Fibroblast of lung (primary cell): ENCODE results near the gene COL15A1. TPM values are rescaled to one million over a fixed set of nuclear protein-coding genes. Genes with fewer than 3 reads are reported as not detected.

Experiments used
- DNase-seq, 2 donors: peaks; one replicate each; pipeline versions ENCODE4 v3.0.0 to v3.0.0-alpha.2; 2010; ENCODE audit warnings: low read depth in 2 of 2
- H2AFZ ChIP-seq: 2 replicates; pipeline ENCODE4 v1.5.1; 2012; ENCODE audit warnings: low read length, control low read depth, inconsistent platforms
- H3K27ac ChIP-seq: 2 replicates; pipeline ENCODE4 v1.5.1; 2011; ENCODE audit warnings: low read length, control low read depth; ENCODE audit not compliant: insufficient read depth
- H3K27me3 ChIP-seq: 2 replicates; pipeline ENCODE4 v1.5.1; 2011; ENCODE audit warnings: mild to moderate bottlenecking, low read length; ENCODE audit not compliant: control insufficient read depth, insufficient read depth
- H3K36me3 ChIP-seq: 2 replicates; pipeline ENCODE4 v1.5.1; 2011; ENCODE audit warnings: low read length; ENCODE audit not compliant: control insufficient read depth, insufficient read depth
- H3K4me1 ChIP-seq: 2 replicates; pipeline ENCODE4 v1.5.1; 2011; ENCODE audit warnings: low read length; ENCODE audit not compliant: control insufficient read depth, insufficient read depth; ENCODE audit errors: extremely low read depth
- H3K4me2 ChIP-seq: 2 replicates; pipeline ENCODE4 v1.5.1; 2011; ENCODE audit warnings: low read length, control low read depth; ENCODE audit not compliant: insufficient read depth; ENCODE audit errors: extremely low read depth
- H3K4me3 ChIP-seq, 4 experiments: fragments of 200-600 bp in 1 of 4; sonication (generic) in 1 of 4; replicated peaks in 1 of 4; 2 replicates each; pipeline ENCODE4 v1.5.1; 2011 to 2016; ENCODE audit warnings: low read length in 4 of 4, low read depth in 3 of 4, mild to moderate bottlenecking in 3 of 4, control low read depth in 2 of 4, inconsistent platforms in 1 of 4, mixed read lengths in 1 of 4; ENCODE audit not compliant: insufficient read depth in 1 of 4; ENCODE audit errors: control extremely low read depth in 1 of 4
- H3K79me2 ChIP-seq: 2 replicates; pipeline ENCODE4 v1.5.1; 2012; ENCODE audit warnings: mild to moderate bottlenecking, low read length, inconsistent platforms; ENCODE audit not compliant: control insufficient read depth, insufficient read depth
- H3K9ac ChIP-seq: 2 replicates; pipeline ENCODE4 v1.5.1; 2011; ENCODE audit warnings: mild to moderate bottlenecking, low read length, control low read depth; ENCODE audit not compliant: insufficient read depth
- H3K9me3 ChIP-seq: 2 replicates; pipeline ENCODE4 v1.5.1; 2012; ENCODE audit warnings: low read depth, low read length; ENCODE audit not compliant: control insufficient read depth, insufficient read depth
- H4K20me1 ChIP-seq: 2 replicates; pipeline ENCODE4 v1.5.1; 2011; ENCODE audit warnings: low read length; ENCODE audit not compliant: control insufficient read depth, insufficient read depth; ENCODE audit errors: extremely low read depth
- EZH2 ChIP-seq: IDR thresholded peaks from 2 replicates; pipeline ENCODE4 v1.5.1; 2012; ENCODE audit warnings: low read length, control low read depth, mild to moderate bottlenecking; ENCODE audit errors: missing control alignments
- polyA plus RNA-seq, 2 donors: library from polyadenylated mRNA; depleted of rRNA in 1 of 2; stranded (reverse) in 1 of 2; unstranded in 1 of 2; fragments of >200 nt; gene quantifications; 2 replicates each; pipeline ENCODE4 v1.2.1, GENCODE V29; 2011 to 2012; ENCODE audit warnings: missing spikeins in 1 of 2
- total RNA-seq: library from RNA; depleted of rRNA; stranded (reverse); fragments of >200 nt; gene quantifications from 2 replicates; pipeline ENCODE4 v1.2.1, GENCODE V29; 2014
- TF ChIP-seq, protein P1 (sequence below), 2 donors: IDR thresholded peaks in 1 of 2; conservative IDR thresholded peaks in 1 of 2; 1 replicate in 1 of 2; 2 replicates in 1 of 2; pipeline ENCODE4 v1.5.1; 2011 to 2012; ENCODE audit warnings: low read length in 2 of 2, control low read depth in 1 of 2, inconsistent platforms in 1 of 2, low read depth in 1 of 2, mild to moderate bottlenecking in 1 of 2

The COL15A1 gene
- total and polyA plus RNA-seq, 2 donors (not counting 1 experiment from before 2014, with no cell fraction given): 13.3 to 41.0 TPM

DNA sequence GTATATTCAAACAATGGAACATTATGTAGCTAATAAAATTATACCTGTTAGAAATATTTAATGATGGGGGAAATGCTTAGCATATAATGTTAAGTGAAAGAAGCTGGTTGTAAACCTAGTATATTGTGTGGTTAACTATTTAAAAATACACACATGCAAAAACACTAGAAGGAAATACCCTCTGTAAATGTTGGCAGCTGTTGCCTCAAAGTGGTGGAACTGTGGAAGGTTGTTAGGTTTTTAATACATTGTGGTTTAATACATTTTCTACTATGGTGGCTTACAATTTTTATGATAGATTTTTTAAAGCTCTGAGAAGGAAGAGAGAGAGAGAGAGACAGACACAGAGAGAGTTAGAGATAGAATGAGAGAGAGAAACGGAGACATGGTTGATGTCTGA, 74.9 kb downstream of the COL15A1 start:
- no peaks in the 10 kb centered on the region for H4K20me1 ChIP-seq
- no peaks in the 10 kb centered on the region for H3K79me2 ChIP-seq
- no peaks in the 10 kb centered on the region for H3K36me3 ChIP-seq
- TF ChIP-seq EZH2: no peak
- TF ChIP-seq, protein P1, sequence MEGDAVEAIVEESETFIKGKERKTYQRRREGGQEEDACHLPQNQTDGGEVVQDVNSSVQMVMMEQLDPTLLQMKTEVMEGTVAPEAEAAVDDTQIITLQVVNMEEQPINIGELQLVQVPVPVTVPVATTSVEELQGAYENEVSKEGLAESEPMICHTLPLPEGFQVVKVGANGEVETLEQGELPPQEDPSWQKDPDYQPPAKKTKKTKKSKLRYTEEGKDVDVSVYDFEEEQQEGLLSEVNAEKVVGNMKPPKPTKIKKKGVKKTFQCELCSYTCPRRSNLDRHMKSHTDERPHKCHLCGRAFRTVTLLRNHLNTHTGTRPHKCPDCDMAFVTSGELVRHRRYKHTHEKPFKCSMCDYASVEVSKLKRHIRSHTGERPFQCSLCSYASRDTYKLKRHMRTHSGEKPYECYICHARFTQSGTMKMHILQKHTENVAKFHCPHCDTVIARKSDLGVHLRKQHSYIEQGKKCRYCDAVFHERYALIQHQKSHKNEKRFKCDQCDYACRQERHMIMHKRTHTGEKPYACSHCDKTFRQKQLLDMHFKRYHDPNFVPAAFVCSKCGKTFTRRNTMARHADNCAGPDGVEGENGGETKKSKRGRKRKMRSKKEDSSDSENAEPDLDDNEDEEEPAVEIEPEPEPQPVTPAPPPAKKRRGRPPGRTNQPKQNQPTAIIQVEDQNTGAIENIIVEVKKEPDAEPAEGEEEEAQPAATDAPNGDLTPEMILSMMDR (conservative IDR thresholded peaks at IDR 0.05 in 1 of 2, IDR thresholded peaks at IDR 0.05 in 1 of 2; ENCODE audit: low read depth in 1 of 2, low read length in 2 of 2): no peak
- no peak overlapping the region for H3K9ac ChIP-seq
- H2AFZ ChIP-seq: no peak overlapping the region
- H3K4me3 ChIP-seq: no peak overlapping the region
- no peaks in the 10 kb centered on the region for H3K27me3 ChIP-seq
- H3K27ac ChIP-seq: peak overlapping the region; percentile 94
- H3K4me2 ChIP-seq: no peak overlapping the region
- no peaks in the 10 kb centered on the region for H3K9me3 ChIP-seq
- no peak for DNase-seq
- H3K4me1 ChIP-seq: peaks cover 16% of the 10 kb centered on the region

DNA sequence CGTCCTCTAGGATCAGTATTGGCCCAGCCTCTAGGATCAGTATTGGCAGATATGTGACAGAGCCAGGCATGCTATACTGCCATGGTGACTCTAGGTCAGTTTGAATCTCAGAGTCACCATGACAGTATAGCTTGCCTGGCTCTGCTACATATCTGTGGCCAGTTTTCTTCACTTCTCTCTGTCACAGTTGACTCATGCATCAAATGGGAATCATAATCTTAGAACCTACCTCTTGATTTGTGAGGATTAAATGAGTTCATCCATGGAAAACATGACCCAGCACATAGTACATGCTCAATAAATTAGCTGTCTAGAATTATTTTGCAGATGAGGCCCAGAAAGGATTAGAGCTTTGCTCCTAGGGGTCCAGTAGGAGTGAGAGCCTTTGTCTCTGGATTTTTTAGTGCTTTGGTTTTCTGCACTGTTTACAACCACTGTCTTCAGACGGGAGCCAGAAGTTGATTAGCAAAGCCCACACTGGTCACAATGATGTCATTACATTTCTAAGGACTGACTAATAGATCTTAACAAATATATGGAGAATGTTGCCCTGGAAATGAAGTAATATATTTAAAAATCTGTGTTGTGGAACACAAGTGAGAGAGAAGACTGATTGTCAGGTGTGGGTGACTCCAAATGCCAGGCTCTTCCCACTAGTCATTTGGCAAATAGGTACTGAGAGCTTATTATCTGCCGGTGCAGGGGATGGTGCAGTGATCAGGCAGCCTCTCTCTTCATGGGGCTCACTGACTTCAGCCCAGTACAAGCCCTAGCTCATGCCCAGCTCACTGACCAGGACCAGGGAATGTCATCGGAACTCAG, 76.0 kb downstream of the COL15A1 start:
- peak overlapping the region; percentile 46 for H3K4me2 ChIP-seq

GRCh38 chr9:99020786-99021436, 77.2 kb downstream of the COL15A1 start:
- H2AFZ ChIP-seq: no peak overlapping the region
- H3K4me2 ChIP-seq: no peak overlapping the region
- no peak overlapping the region for H3K4me3 ChIP-seq
- peaks cover 16% of the 10 kb centered on the region for H3K4me1 ChIP-seq
- TF ChIP-seq, protein P1 (conservative IDR thresholded peaks at IDR 0.05 in 1 of 2, IDR thresholded peaks at IDR 0.05 in 1 of 2; ENCODE audit: low read depth in 1 of 2, low read length in 2 of 2): no peak
- TF ChIP-seq EZH2: no peak
- no peak overlapping the region for H3K9ac ChIP-seq
- H3K27me3 ChIP-seq: no peaks in the 10 kb centered on the region
- no peaks in the 10 kb centered on the region for H3K9me3 ChIP-seq
- H3K27ac ChIP-seq: peak overlapping the region; percentile 94
- no peaks in the 10 kb centered on the region for H3K79me2 ChIP-seq
- no peaks in the 10 kb centered on the region for H3K36me3 ChIP-seq
- no peak for DNase-seq
- no peaks in the 10 kb centered on the region for H4K20me1 ChIP-seq

More for the DNA sequence above, 76.0 kb downstream of the COL15A1 start:
- peak overlapping the region; percentile 37 for H3K9ac ChIP-seq
- H2AFZ ChIP-seq: no peak overlapping the region
- H3K36me3 ChIP-seq: no peaks in the 10 kb centered on the region
- no peaks in the 10 kb centered on the region for H3K79me2 ChIP-seq
- H3K9me3 ChIP-seq: no peaks in the 10 kb centered on the region
- H3K4me1 ChIP-seq: peaks cover 16% of the 10 kb centered on the region
- H4K20me1 ChIP-seq: no peaks in the 10 kb centered on the region
- DNase-seq: peak; percentile 98
- H3K4me3 ChIP-seq: no peak overlapping the region
- H3K27ac ChIP-seq: peak overlapping the region; percentile 94
- H3K27me3 ChIP-seq: no peaks in the 10 kb centered on the region
- TF ChIP-seq, protein P1 (conservative IDR thresholded peaks at IDR 0.05 in 1 of 2, IDR thresholded peaks at IDR 0.05 in 1 of 2; ENCODE audit: low read depth in 1 of 2, low read length in 2 of 2): no peak
- TF ChIP-seq EZH2: no peak
